ENCODE results near the gene RAD51AP1.
"Not testable (repeated sequence)": the region's sequence is repeated elsewhere in the genome, so short reads cannot be mapped to it uniquely, and the experiment has no call there.

Gene RAD51AP1

GRCh38 chr12:4538207-4539160 is at the start of gene RAD51AP1:
TSS of gene RAD51AP1 (plus strand) at chr12:4538890. CDS start at chr12:4538940, 50 bp downstream.
- DNase-seq, result peak; percentile 83 to 88 (median 86)

- DNase-seq, result no peak
Observed at GRCh38 chr12:4489556-4489955, 49.1 kb upstream of the RAD51AP1 start.

GRCh38 chr12:4490973-4491372 is 47.7 kb upstream of the RAD51AP1 start:
- DNase-seq, result no peak

GRCh38 chr12:4496145-4496838 is 42.4 kb upstream of the RAD51AP1 start:
- DNase-seq, result no peak

- no peak for DNase-seq
Observed at GRCh38 chr12:4499186-4499585, 39.5 kb upstream of the RAD51AP1 start.

- DNase-seq, result no peak
Observed at GRCh38 chr12:4505376-4505986, 33.2 kb upstream of the RAD51AP1 start.

GRCh38 chr12:4506430-4506829 is 32.3 kb upstream of the RAD51AP1 start:
- DNase-seq, result no peak

GRCh38 chr12:4506870-4507269 is 31.8 kb upstream of the RAD51AP1 start:
- no peak for DNase-seq

GRCh38 chr12:4508503-4508902 is 30.2 kb upstream of the RAD51AP1 start:
- not testable (repeated sequence) for DNase-seq

GRCh38 chr12:4509269-4509668 is 29.4 kb upstream of the RAD51AP1 start:
- DNase-seq, result not testable (repeated sequence)

GRCh38 chr12:4518106-4518728 is 20.5 kb upstream of the RAD51AP1 start:
- no peak for DNase-seq

GRCh38 chr12:4523443-4523842 is 15.2 kb upstream of the RAD51AP1 start:
- not testable (repeated sequence) for DNase-seq

- DNase-seq, result no peak
Observed at GRCh38 chr12:4526923-4527546, 11.7 kb upstream of the RAD51AP1 start.

- DNase-seq, result no peak
Observed at GRCh38 chr12:4530160-4530559, 8.5 kb upstream of the RAD51AP1 start.

- no peak for DNase-seq
Observed at GRCh38 chr12:4530982-4531586, 7.6 kb upstream of the RAD51AP1 start.

- DNase-seq, result no peak
Observed at GRCh38 chr12:4535092-4535491, 3.6 kb upstream of the RAD51AP1 start.

- DNase-seq, result no peak
Observed at GRCh38 chr12:4535871-4536270, 2.8 kb upstream of the RAD51AP1 start.

GRCh38 chr12:4539167-4539870 is 629 bp downstream of the RAD51AP1 start:
- DNase-seq, result no peak

- DNase-seq, result no peak
Observed at GRCh38 chr12:4540170-4540569, 1.5 kb downstream of the RAD51AP1 start.

- no peak for DNase-seq
Observed at GRCh38 chr12:4540638-4541037, 1.9 kb downstream of the RAD51AP1 start.

GRCh38 chr12:4545195-4545594 is 6.5 kb downstream of the RAD51AP1 start:
- no peak for DNase-seq

Measured in activated naive CD4-positive, alpha-beta T cell (primary cell).